Measurements from ENCODE around the gene KLHDC8B.

Gene KLHDC8B

GRCh38 chr3:49157289-49157688 lies 14.1 kb upstream of the KLHDC8B start:
- no peaks in the 10 kb centered on the region for H3K27me3 ChIP-seq (ENCODE audit: insufficient read depth, low read length)
- no peak overlapping the region for H3K4me2 ChIP-seq (ENCODE audit: low read length)
- peaks cover 12% of the 10 kb centered on the region; the same call in 1 of the 2 replicates for H3K36me3 ChIP-seq (ENCODE audit: insufficient read depth, low read length)
- H3K9me2 ChIP-seq (ENCODE audit: low read depth, low read length), result no peaks in the 10 kb centered on the region
- no peak overlapping the region for H3K4me3 ChIP-seq (ENCODE audit: low read depth, low read length, poor library complexity, severe bottlenecking)
- H3K27ac ChIP-seq (ENCODE audit: low read depth, low read length, poor library complexity, severe bottlenecking), result no peak overlapping the region
- TF ChIP-seq EZH2 (IDR thresholded peaks at IDR 0.05; ENCODE audit: borderline replicate concordance, low read length) (no peak), CTCF (IDR thresholded peaks at IDR 0.05; ENCODE audit: low read length) (no peak)
- H4K20me1 ChIP-seq (ENCODE audit: insufficient read depth, low read length), result no peaks in the 10 kb centered on the region
- H3K4me1 ChIP-seq (ENCODE audit: insufficient read depth, low read length, severe bottlenecking), result no peaks in the 10 kb centered on the region
- H2AFZ ChIP-seq (ENCODE audit: low read length), result no peak overlapping the region
- no peak overlapping the region for H3K9ac ChIP-seq (ENCODE audit: low read length)
- no peaks in the 10 kb centered on the region for H3K9me3 ChIP-seq (ENCODE audit: low read length)
- no peaks in the 10 kb centered on the region for H3K79me2 ChIP-seq (ENCODE audit: insufficient read depth, low read length)
- H3F3A ChIP-seq (ENCODE audit: insufficient read depth, low read length), result no peaks in the 10 kb centered on the region

- no peaks in the 10 kb centered on the region for H4K20me1 ChIP-seq (ENCODE audit: insufficient read depth, low read length)
- TF ChIP-seq EZH2 (IDR thresholded peaks at IDR 0.05; ENCODE audit: borderline replicate concordance, low read length) (no peak), CTCF (IDR thresholded peaks at IDR 0.05; ENCODE audit: low read length) (peak; percentile 83)
- H3K4me3 ChIP-seq (ENCODE audit: low read depth, low read length, poor library complexity, severe bottlenecking), result no peak overlapping the region
- no peaks in the 10 kb centered on the region for H3K9me3 ChIP-seq (ENCODE audit: low read length)
- peaks cover 19% of the 10 kb centered on the region for H3K36me3 ChIP-seq (ENCODE audit: insufficient read depth, low read length)
- H3F3A ChIP-seq (ENCODE audit: insufficient read depth, low read length), result no peaks in the 10 kb centered on the region
- no peaks in the 10 kb centered on the region for H3K9me2 ChIP-seq (ENCODE audit: low read depth, low read length)
- no peaks in the 10 kb centered on the region for H3K27me3 ChIP-seq (ENCODE audit: insufficient read depth, low read length)
- H2AFZ ChIP-seq (ENCODE audit: low read length), result no peak overlapping the region
- no peak overlapping the region for H3K9ac ChIP-seq (ENCODE audit: low read length)
- no peaks in the 10 kb centered on the region for H3K79me2 ChIP-seq (ENCODE audit: insufficient read depth, low read length)
- H3K27ac ChIP-seq (ENCODE audit: low read depth, low read length, poor library complexity, severe bottlenecking), result no peak overlapping the region
- H3K4me2 ChIP-seq (ENCODE audit: low read length), result no peak overlapping the region
- no peaks in the 10 kb centered on the region for H3K4me1 ChIP-seq (ENCODE audit: insufficient read depth, low read length, severe bottlenecking)
Measured at GRCh38 chr3:49158103-49158709, 13.2 kb upstream of the KLHDC8B start.

- H3K4me3 ChIP-seq (ENCODE audit: low read depth, low read length, poor library complexity, severe bottlenecking), result no peak overlapping the region
- H3K79me2 ChIP-seq (ENCODE audit: insufficient read depth, low read length), result no peaks in the 10 kb centered on the region
- no peak overlapping the region for H3K9ac ChIP-seq (ENCODE audit: low read length)
- no peak overlapping the region for H3K4me2 ChIP-seq (ENCODE audit: low read length)
- no peaks in the 10 kb centered on the region for H4K20me1 ChIP-seq (ENCODE audit: insufficient read depth, low read length)
- no peaks in the 10 kb centered on the region for H3K9me2 ChIP-seq (ENCODE audit: low read depth, low read length)
- no peak overlapping the region for H3K27ac ChIP-seq (ENCODE audit: low read depth, low read length, poor library complexity, severe bottlenecking)
- no peaks in the 10 kb centered on the region for H3K27me3 ChIP-seq (ENCODE audit: insufficient read depth, low read length)
- no peak for TF ChIP-seq EZH2 (IDR thresholded peaks at IDR 0.05; ENCODE audit: borderline replicate concordance, low read length)
- TF ChIP-seq CTCF (IDR thresholded peaks at IDR 0.05; ENCODE audit: low read length), result no peak
- H2AFZ ChIP-seq (ENCODE audit: low read length), result no peak overlapping the region
- peaks cover 25% of the 10 kb centered on the region for H3K36me3 ChIP-seq (ENCODE audit: insufficient read depth, low read length)
- H3K4me1 ChIP-seq (ENCODE audit: insufficient read depth, low read length, severe bottlenecking), result no peaks in the 10 kb centered on the region
- H3F3A ChIP-seq (ENCODE audit: insufficient read depth, low read length), result no peaks in the 10 kb centered on the region
- H3K9me3 ChIP-seq (ENCODE audit: low read length), result no peaks in the 10 kb centered on the region
Measured at GRCh38 chr3:49158792-49159191, 12.6 kb upstream of the KLHDC8B start.
